NCI-H446 treated with DMSO at 0.1 percent for 48 hours (cell line): ENCODE results near the gene GPT2.

Experiments
- DNase-seq: peaks from one replicate; lab custom pipeline; 2025; lab: John Stamatoyannopoulos, UW

GPT2 gene

DNA sequence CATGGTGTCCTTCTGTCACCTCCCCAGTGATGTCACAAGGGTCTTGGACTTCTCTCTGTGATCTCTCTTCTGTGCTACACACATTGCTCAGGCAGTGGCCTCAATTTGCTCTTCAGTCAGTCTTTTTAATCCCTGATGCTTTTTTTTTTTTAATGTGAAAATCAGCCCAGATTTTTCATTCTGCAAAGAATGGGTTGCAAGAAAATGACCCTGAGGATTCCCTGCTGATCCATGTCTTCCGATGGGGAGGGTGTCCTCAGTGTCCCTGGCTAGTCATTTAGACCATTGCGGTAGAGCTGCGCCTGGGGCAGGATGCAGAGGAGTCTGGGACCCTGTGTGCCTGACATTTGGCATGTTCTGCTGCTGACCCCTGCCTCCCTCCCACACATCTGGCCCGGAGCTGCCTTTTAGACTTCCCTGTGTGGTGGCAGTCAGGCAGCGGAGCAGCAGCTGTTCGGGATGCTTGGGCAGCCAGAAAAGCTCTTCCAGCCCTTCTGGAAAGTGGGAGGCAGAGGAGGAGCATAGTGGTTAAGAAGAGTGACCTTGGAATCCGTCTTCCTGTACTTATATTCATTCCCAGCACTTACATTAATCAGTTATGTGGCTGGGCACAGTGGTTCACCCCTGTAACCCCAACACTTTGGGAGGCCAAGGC, 12.3 kb downstream of the GPT2 start:
- no peak for DNase-seq

DNA sequence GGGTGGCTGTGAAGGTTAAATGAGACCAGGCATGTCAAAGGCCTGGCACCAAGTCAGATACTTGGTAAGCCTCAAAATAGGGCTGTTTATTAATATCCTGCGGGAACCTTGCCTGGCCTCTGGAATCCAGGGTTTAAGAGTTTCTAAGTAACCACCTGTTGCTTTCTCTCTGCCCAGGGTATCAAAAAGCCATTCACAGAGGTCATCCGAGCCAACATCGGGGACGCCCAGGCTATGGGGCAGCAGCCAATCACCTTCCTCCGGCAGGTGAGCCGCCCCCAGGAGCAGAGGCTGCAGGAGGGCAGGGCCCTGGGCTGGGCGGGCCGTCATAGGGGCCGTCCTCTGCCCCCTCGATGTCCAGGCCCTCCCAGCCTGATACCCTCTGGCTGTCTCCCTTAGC, 13.3 kb downstream of the GPT2 start:
- no peak for DNase-seq

DNA sequence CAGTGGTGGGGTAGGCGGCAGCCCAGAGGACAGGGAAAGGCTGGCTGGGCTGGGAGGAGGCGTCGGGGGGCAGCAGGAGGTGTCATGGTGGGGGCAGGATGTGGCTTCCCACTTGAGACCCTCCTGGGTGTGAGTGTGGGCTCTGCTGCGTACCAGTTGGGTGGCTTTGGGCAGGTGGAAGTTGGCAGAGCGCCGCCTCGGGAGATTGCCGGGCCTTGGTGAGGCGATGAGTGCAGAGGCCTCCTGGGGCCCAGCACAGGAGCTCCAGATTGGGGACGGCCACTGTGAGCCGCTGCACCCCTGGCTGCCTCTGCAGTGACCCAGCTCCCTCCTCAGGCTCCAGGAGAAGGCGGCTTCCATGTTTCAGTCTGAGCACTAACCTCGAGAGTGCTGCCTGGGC, 13.8 kb downstream of the GPT2 start:
- no peak for DNase-seq

DNA sequence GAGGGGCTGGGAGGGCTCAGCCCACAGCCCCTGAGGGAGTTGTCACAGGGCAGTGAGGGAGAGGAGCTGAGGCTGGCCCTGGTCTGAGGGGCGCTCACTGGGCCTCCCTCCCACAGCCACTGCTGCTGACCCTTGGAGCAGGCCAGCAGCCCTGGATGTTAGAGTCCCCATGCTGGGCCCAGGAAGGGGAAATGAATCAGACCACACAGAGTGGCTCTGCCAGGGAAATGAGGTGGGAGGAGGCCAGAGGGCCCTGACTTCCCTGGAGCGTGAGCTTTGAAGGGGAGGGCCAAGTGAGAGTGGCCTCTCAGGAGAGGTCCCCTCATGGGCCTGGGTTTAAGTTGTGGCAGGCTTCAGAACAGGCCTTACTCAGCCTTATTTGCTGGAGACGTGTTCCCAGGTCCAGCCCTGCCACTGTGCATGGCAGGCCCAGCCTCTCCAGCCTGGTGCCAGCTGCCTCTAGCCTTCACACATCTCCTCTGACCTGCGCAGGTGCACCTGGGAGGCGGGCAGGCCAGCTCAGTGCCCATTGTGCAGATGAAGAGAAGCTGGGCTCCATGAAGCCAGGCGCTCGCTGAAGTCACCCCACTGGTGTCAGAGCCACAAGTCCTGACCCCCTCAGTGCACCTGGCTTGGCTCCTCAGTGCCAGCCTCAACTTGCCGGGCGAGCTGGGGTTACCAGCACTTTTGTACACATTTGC, 15.4 kb downstream of the GPT2 start:
- no peak for DNase-seq

DNA sequence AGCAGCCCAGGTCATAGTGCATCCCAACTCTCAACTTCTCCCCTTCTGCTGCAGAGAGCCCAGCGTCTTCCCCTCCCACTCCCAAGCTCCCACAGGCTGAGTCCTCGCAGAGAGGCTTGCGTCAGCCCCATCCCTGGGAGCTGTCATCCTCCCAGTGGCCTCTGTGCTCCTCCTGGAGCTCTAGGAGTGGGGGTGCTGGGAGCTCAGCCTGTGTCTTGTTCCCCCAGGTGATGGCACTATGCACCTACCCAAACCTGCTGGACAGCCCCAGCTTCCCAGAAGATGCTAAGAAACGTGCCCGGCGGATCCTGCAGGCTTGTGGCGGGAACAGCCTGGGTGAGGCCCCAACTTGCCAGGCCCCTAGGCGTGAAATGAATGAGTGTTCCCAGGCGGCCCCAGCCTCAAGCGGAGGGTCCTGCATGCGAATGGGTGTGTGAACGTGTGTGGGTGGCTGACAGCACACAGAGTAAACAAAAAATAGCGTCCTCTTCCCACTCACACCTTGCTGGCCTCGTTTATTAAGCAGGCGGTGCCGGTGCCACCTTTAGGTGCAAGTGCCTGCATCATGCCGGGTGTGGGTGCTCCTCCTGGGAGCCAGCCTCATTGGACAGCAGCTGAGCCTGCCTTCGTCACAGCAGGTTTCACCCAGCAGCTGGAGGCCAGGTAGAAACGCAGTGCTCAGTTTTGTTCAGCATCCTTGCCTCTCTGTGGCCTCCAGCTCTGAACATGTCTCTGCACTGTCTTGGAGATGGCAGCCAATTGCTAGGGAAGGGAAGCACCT, 16.5 kb downstream of the GPT2 start:
- no peak for DNase-seq

DNA sequence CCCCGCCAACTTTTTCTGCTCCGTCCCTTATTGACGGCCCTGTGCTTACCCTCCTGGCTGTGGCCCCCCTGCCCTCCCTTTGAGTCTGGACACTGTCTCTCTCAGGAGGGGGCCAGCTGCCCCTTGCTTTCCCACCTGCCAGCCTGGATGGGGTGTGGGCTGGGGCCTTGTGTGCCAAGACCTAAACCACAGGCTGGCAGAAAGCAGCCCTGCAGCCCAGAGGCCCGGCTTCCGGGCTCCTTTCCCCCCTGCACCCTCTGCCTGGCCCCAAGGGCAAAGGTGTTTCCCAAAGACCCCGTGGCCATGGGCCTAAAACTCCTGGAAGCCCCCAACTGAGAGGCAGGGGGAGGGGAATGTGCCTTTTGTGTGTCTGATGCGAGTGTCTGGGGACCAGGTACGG, 17.5 kb downstream of the GPT2 start:
- no peak for DNase-seq

DNA sequence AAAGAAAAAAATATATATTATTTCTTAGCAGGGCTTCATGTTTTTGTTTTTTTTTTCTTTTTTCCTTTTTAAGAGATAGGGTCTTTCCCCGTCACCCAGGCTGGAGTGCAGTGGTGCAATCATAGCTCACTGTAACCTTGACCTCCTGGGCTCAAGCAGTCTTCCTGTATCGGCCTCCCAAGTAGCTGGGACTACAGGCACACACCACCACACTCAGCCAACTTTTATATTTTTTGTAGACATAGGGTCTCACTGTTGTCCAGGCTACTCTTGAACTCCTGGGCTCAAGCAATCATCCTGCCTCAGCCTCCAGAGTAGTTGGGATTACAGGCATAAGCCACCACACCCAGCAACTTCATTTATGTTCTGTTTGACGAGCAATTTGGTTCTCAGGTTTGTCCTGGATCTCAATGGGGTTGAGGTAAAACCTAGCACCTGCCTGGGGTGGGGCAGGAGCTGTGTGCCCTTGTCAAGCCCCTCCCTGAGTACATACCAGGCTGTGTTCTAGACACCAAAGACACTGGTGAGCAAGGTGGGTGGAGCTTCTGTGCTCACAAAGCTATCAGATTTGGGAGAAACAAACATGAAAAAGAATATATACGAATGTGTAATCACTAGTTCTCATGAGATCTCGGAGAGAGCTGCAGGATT, 19.2 kb downstream of the GPT2 start:
- DNase-seq = no peak

DNA sequence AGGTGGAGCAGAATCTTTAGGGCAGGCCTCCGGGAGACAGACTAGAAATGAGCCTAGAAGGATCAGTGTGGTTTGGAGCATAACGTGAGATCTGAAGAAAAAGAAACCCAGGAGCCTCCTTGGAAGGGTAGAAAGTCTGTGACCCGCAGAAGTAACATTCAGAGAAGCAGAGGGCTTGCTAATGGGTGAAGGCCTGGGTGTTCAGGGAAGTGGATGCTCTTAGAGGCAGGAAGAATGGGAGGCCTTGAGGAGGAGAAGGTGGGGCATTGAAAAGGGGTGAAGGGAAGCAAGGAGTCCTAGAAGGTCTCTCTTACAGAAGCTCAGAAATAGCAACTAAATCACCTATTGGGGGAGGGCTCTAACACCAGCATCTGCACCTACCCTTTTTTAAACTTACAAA, 20.3 kb downstream of the GPT2 start:
- DNase-seq = no peak

DNA sequence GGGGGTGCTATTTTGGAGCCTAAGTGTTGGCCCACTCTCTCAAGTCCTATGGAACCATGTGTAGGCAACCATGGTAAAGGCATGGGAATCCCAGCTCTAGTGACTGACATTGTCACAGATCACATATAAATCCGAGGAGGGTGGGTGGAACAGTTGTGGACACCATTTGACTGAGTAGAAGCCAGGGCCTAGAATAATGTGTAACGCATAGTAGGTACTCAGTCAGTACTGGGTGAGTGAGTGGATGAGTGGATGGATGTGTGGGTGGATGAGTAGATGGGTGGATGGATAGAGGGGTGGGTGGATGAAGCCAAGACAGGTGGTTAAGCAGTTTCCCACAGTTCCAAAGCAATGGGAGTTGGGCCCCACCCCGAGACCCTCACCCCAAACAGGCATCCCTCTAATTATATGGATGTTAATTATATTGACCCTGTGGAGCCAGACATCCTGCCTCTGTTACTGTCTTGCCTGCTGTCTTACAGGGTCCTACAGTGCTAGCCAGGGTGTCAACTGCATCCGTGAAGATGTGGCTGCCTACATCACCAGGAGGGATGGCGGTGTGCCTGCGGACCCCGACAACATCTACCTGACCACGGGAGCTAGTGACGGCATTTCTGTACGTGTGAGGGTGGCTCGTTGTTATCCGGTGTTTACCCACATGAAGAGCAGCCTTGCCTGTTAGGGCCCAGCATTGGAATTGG, 22.3 kb downstream of the GPT2 start:
- no peak for DNase-seq

DNA sequence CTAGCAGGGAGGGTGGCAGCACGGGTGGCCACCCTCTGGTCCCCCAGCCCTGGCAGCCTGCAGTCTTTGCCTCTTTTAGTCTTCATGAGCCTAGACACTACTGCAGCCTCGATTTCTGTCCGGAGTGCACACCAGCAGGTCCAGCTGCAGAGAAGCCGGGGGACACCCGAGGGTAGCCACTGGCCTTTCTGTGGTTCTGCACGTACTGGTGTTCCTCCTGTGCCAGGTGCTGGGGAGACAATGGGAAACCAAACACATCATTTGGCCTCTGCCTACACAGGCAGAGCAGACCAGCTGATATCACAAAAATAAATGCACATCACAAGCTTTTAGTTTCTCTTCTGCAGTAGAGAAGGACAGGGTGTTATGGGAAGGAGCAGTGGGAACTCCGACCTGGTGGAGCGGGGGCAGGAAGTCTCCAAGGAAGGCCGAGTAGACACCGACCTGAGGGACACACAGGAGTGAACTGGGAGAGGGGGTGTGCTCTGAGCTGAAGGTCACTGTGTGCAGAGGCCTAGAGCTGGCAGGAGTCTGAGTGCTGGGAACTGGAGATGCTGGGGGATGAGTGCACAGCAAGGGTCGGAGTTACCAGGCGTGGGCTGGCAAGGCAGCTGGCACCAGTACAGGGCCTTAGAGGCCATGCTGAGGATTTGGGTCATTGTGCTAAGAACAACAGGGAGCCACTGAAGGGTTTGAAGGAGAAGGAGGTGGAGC, 23.1 kb downstream of the GPT2 start:
- no peak for DNase-seq

DNA sequence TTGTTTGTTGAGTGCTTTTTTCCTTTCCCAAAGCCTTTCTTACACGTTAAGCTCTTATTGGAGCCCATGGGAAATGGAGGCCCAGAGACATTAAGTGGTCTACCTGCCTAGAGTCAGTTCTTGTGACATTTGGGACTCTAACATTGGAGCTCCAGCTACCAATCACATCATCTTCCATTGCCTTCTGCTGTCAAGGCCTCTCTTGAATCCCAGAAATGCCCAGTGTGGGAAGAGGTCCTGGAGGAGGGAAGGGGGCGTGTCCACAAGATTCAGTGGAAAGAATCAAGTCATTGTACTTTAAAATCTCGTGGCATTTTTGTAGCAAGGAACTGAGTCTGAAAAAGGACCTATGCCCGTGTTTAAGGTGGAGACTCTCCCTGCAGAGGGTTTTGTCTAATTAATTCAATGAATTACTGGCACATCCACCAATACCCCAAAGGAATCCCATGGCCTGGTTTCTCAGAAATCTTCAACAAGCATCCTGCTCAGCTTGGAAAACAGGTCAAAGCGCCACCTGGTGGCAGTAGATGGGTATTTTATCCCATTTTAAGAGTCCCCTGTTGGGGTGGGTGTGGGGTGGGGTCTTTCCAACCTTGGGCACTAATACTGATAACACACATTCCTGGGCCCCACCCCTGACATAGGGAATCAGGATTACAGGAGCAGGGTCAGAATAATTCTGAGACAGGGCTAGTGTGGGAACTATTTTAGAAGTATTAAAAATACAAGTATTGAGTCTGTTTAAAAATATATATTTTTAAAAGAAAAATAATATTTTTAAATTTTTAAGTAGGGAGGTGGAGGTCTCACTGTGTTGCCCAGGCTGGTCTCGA, 24.6 kb downstream of the GPT2 start:
- no peak for DNase-seq

DNA sequence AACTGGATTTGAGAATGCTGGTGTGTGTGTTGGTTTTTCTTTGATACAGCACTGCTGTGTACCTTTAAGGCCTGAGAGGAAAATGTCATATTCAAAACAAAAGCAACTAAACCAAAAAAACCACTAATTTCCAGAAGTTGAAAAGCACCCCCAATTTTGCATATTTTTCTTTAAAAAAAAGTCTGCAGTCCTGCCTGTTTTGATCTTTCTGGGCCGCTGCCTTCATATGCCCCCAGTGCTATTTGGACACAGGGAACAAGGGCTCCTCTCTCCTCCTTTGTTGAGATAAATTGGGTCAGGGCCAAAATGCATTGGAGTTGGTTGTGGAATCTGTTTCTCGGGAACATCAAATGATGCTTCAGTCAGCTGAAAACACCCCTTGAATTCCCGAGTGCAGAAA, 26.9 kb downstream of the GPT2 start:
- DNase-seq = no peak

DNA sequence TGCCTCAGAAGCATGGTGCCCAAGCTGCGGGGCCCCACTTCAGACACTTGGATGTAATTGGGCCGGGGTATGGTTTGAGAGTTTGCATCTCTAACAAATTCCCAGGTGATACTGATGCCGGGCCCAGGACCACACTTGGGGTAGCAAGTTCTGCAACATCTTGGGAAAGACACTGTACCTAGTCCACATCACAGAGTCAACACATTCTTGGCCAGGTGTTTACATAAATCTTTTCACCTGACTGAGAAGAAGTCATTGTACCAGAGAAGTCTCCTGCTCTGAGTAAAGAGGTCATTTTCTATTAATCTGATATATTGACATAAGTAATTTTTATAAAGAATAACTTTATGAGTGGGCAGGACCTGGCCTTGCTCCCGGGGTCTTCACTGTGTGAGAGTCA, 27.5 kb downstream of the GPT2 start:
- DNase-seq = no peak

DNA sequence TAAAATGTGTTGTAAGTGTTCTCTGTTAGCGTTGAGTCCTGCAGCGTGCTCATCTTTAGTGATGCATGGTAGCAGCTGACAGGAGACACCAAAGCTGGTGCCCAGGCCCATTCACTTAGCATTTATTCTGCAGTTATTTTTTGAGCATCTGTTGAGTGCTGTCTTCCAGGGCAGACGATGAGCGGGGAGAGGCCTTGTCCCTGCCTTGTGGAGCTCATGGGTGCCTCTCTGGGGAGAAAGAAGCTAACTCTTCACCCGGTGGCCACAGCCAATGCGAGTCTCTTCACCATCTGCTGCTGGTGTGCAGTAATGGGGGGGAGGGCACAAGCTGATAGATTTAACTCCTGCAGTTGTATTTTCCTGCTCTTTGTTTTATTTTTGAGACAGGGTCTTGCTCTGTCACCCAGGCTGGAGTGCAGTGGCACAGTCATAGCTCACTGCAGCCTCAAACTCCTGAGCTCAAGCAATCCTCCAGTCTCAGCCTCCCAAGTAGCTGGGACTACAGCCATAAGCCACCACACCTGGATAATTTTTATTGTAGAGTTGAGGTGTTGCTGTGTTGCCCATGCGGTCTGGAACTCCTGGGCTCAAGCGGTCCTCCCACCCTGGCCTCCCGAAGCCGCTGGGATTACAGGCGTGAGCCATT, 30.5 kb downstream of the GPT2 start:
- no peak for DNase-seq

DNA sequence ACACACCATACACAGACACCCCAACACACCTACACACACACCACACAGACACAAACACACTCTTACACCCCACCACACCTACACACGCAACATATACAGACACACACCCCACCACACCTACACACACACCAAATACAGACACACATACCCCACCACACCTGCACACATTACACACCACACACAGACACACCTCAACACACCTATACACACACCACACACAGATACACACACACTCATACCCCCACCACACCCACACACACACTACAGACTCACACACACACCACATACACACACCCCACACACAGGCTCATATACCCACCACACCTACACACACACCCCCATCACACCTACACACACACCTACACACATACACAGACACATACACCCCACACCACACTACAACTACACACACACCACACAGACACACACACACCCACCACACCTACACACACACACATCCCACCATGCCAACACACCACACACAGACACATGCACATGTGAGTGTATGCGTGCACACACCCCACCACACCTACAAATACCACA, 31.4 kb downstream of the GPT2 start:
- DNase-seq = no peak

DNA sequence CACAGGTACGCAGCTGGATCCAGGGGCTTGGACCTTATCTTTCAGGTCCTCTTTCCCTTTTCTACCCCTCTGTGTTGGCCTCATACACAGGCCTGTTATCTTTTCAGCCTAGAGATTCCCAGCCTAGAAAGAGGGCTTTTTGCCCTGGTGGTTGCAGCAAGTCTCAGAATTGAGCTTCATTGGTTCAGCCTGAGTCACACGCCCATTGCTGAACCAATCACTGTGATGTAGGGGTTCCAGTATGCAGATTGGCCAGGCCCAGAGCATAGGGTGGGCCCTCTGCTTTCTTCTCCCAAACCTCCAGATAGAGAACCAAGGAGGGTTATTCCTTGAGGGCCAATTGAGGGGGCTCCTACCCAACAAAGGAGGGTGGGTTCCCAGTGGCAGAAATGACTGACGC, 32.8 kb downstream of the GPT2 start:
- no peak for DNase-seq

DNA sequence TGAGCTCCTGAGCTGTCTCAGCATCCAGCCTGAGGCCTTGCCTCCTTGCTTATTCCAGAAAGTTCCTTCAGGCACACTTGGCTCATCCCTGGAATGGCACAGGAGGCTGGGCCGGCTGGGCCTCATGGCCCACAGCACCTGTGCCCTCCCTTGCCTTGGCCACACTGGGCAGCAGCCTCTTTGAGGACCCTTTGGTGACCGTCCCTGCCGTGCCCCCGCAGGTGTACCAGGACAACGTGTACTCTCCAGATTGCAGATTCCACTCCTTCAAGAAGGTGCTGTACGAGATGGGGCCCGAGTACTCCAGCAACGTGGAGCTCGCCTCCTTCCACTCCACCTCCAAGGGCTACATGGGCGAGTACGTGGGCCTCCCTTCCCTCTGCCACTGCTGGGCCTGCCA, 34.2 kb downstream of the GPT2 start:
- DNase-seq = no peak

DNA sequence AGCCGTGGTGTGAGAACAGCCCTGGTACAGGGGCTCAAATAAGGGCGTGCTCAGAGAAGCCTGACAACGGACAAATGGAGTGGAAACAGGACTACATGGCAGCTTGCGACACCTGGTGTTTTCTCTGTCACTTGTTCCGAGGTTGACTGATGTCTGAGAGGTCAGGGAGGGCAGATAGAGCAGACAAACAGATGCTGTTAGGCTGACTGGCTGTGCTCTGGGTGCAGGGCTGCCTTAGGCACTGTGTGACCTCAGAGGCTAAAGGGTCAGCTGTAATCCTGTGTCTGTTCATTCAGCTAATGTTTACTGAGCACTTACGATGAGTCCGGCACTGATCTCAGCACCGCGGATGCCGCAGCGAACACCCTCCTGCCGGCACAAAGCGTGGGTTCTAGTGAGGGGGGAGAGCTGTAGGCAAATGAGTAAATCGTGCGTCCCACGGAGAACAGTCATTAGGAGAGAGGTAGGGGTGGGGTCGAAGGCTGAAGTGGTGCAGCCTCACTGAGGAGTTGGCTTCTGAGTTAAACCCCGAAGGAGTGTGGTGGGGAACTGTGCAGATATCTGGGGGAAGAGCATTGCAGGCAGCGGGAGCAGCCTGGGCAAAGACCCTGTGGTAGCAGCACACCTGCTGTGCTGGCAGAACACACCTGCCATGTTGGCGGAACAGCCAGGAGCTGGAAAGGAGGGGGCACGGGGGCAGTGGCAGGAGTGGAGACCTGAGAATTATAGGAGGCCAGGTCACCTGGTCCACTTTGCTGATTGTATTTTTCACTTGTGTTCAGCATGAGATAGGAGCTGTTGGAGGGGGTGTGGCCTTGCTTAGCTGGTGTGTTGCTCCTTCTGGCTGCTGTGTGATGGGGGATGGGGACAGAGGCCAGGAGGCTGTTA, 35.0 kb downstream of the GPT2 start:
- DNase-seq = no peak
